HG02852 (cell line): Measurements from ENCODE around the gene DRC7.

Experiments used
- ATAC-seq: cut with Tn5 transposase; IDR thresholded peaks from one replicate; pipeline ENCODE4 v1.9.1; 2021; ENCODE audit warnings: mild to moderate bottlenecking, moderate library complexity; ENCODE audit not compliant: unreplicated experiment

DRC7 gene, protein sequence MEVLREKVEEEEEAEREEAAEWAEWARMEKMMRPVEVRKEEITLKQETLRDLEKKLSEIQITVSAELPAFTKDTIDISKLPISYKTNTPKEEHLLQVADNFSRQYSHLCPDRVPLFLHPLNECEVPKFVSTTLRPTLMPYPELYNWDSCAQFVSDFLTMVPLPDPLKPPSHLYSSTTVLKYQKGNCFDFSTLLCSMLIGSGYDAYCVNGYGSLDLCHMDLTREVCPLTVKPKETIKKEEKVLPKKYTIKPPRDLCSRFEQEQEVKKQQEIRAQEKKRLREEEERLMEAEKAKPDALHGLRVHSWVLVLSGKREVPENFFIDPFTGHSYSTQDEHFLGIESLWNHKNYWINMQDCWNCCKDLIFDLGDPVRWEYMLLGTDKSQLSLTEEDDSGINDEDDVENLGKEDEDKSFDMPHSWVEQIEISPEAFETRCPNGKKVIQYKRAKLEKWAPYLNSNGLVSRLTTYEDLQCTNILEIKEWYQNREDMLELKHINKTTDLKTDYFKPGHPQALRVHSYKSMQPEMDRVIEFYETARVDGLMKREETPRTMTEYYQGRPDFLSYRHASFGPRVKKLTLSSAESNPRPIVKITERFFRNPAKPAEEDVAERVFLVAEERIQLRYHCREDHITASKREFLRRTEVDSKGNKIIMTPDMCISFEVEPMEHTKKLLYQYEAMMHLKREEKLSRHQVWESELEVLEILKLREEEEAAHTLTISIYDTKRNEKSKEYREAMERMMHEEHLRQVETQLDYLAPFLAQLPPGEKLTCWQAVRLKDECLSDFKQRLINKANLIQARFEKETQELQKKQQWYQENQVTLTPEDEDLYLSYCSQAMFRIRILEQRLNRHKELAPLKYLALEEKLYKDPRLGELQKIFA

DNA sequence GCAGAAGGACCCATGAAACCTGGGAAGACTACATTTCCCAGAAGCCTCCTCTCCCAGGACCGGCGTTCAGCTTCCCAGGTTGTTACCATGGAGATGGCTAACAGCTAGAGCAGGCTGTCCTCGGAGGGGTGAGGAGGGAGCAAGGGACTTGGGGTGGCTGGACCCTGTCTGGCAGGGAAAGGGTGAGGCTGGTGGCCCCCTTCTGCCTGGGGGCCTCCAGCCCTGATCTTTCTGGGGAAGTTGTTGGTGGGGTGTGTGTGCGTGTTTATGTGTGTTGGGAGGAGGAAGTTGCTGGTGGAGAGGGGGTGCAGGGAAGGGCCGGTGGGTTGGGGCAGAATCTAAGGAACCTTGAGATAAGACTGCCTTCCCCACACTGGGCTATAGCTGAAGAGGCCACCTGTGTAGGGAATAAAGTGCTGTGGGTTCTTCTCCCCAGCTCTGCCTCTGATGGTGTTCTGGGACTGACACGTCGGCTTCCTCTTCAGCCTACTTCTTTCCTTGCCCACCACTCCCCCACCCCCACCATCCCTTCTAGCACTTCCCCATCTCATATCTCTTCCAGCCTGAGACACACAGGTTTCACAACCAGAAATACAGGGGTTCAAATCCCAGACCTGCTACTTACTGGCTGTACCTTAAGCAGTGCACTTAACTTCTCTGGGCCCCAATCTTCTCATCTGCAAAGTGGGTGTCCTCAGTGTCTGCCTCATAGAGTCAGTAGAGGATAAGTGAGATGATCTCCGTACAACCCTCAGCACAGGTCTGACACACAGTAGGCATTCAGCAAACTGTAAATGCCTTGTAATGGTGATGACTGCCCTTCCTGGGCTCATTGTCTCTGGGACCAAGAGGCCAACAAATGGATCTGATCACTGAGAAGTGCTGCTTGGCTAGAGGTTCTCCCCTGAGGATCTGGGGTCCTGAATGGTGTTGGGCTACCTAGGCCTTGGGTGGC, at the start of gene DRC7:
Gene DRC7, plus strand, starts transcription at position 82 of the 955 bp plus-strand sequence. CDS start 3,144 bp downstream, outside the sequence.
- no peak for ATAC-seq

DNA sequence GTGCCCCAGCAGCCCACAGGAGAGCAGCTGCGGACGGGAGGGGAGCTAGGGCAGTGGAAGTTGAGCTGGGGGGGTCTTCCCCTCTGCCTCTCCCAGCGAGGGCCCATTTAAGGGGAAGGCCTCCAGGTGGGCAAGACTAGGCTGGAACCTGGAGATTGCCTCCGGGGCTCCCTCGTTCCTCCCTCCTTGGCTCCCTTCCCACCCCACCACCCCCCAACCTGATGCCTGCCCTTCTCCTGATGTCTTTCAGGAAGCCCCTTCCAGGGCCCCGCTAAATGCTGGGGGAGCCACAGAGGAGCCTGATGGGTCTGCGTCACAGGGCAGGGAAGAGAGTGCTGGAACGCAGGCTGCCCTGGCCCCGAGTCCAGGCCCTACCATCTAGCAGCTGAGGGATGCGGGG, 49.4 kb upstream of the DRC7 start:
- no peak for ATAC-seq

DNA sequence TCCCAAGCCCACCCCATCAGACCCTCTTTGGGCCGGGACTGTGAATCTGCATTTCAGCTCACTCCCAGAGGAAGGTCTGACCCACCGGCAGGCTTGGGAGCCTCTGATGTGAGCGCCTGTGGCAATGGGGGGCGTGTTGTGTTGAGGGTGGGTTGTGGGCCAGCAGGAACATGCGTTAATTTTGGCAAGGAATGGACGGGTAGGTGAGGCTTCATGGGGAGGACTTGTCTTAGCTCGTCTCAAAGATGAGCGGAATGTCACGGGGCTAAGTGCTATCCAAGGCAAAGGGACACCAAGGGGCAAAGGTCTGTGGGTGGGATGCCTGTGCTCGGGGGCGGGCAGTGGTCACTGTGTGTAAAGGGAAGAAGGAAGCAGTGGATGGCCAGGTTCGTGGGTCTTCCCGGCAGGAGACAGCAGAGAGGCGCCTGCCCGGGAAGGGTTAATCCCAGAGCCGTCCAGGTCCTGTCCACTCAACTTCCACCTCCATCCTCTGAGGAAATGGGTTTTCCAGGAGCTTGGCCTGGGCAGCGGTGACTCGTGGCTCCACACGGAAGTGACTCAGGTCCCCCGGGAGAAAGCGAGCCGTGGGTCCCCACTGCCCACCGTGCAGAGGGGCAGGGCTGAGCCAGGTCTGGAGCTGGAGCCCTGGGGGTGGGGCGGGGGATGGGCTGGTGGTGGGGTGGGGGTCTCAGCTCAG, 48.8 kb upstream of the DRC7 start:
- ATAC-seq = no peak

DNA sequence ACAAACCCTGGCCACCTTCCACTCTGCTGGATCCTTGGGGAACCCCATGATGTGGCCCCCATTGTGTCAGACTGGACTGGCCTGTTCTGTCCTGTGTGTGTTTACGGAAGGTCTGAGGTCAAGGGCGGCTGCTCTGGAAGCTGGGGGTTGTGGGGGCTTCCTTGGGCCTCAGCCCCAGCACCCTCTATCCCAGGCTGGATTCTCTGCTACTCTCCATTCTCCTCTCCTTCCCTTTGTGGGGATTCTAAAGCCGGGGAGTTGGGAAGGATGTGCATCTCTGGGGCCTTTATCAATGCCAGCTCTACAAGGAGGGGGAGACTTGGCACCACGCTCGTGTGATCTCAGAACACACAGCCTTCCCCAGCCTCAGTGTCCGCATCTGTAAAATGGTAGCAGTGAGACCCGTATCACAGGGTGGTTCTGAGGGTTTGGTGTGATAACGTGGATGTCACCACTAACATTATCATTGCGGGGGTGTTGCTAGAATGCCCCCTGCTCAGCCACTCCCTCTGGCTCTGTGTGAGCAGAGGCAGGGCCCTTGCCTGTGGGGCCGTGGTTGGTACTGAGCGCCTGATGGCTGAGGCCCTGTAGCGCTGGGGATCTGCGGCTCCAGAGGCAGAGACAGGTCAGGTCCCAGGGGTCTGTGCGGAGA, 48.1 kb upstream of the DRC7 start:
- no peak for ATAC-seq

DNA sequence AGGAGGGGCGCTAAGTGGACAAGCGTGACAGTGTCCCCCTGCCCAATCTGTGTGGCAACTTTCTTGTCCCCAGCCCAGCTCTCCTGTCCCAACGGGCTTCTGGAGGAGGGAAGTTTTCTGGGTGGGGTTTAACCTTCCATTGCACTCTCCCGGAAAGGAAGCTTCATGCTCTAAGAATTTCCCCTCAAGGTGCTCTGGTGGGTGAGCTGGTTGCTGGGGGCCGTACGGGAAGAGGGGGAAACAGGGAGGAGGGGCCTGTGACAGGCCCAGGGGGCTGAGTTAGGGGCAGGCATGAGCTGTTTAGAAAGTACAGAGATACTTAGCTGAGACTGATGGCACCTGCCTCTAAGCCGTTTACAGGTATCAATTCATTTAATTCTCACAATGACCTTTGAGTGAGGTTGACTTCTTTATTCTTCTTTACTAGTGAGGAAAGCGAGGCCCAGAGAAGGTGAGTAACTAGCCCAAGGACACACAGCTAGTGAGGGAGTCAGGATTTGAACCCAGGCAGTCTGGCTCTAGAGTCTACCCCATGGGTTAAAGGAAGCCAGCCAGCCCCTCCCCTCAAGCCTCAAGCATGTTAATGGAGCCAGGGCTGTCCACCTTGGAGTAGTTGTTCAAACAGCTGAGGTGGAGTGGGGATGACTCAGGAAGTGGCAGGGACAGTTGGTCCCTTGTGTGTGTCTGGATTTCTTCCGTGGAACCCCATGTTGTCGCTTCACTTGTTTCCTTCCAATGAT, 47.3 kb upstream of the DRC7 start:
- no peak for ATAC-seq

DNA sequence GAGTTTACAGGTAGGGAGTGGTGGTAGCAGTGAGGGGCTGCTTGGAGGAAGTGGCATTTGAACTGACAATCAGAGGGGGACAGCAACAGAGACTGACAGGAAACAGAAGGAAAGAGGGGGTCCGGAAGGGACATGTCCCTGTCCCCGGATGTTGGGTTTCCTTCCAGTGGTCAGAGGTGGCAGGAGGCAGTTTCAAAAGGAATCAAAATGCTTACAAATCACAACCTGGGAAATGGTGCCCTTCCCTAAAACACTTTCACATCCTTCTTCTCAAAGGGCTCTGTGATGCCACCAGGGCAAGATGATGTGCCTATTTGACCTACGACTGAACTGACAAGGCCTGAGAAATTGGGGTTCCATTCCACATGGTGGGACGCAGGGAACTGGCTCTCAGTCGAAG, 46.5 kb upstream of the DRC7 start:
- ATAC-seq = no peak

DNA sequence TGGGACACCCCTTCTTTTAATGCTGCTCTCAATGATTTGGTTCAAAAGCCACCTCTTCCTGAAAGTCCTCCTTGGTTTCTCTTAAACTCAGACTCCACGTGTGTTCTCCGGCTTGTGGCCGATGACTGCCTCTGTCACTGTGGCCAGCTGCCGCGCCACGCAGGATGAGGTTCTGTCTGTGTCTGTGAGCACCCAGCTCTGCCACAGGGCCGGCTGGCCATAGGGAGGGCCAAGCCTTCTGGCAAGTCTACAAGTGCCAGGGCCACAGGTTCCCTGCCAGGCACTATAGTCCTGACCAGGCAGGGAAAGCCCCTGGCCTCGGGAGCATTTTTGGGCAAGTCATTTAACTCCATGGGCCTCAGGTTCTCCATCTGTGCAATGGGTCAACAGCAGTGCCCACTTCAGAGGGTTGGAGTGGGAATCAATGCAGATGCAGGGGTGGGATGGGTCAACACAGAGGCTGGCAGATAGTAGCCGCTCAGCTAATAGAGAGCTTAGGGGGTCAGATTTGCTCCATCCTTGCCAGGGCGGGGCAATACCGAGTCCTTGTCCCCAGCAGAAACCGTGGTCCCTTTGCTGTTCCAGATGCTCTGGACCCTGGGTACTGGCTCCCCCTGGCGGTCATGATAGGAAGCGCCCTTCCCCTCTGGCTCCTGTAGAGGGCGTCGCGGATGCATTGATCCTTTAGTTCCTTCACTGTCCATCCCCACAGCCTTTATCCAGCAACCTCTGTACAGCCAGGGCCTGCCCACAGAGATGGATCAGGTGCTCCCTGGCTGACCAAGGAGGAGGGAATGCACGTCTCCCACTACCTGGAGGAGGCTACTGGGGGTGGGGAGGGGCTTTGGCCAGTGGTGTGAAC, 45.8 kb upstream of the DRC7 start:
- ATAC-seq = peak; percentile 66

DNA sequence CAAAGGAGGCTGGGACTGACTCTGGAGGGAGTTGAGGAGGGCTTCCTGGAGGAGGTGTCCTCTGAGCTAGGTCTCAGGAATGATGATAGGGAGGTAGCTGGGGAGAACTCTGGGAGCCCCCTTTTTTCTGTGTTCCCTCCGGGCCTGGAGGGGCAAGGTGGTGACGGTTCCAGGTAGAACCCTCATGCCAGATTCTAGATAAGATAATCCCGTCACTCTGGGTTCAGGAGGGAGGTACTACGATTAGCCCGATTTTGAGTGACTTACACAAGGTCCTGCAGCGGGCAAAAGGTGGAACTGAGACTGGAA, 45.2 kb upstream of the DRC7 start:
- no peak for ATAC-seq

DNA sequence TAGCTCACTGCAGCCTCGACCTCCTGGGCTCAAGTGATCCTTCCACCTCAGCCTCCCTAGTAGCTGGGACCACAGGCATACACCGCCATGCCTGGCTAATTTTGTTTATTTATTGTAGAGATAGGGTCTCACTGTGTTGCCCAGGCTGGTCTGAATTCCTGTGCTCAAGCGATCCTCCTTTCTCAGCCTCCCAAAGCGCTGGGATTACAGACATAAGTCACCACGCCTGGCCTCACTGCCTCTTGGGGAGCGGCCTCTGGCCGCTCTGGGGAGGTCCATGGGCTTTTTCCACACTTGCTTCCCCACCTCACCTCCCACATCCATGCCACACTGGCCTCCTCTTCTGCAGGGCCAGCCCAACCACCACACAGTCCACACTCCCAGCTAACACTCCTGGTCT, 44.8 kb upstream of the DRC7 start:
- ATAC-seq = no peak

DNA sequence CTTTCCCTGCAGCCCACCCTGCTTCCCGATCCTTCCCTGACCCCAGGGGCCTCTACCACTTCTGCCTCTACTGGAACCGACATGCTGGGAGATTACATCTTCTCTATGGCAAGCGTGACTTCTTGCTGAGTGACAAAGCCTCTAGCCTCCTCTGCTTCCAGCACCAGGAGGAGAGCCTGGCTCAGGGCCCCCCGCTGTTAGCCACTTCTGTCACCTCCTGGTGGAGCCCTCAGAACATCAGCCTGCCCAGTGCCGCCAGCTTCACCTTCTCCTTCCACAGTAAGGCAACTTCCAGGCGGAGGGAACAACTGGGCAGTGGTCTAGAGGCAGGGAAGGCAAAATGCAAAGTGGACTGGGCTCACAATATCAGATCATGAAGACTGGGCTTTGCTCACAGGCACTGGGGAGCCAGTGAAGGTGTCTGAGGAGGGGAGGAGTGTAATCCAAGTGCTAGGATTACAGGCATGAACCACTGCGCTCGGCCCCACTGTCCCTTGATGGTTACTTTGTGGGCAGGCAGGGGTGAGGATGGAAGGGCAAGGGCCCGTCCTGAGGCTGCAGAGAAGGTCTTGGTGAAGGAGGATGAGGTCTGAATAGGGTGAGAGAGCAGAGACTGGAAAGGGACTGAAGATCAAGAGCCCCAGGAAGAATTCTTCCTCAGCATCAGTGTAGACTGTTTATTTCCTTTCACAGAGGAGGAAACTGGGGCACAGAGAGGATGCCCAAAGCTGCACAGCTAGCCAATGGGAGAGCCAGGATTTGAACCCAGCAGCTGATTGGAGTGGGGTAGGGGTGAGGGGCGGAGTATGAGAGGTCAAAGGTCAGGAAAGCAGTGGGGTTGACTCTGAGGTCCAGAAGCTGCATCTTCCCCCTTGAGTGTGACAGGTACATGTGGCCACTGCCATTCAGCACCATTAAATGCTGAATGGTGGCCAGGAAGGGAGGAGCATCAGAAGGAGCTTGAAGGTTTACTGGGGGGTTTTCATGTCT, 43.0 kb upstream of the DRC7 start:
- ATAC-seq = no peak

DNA sequence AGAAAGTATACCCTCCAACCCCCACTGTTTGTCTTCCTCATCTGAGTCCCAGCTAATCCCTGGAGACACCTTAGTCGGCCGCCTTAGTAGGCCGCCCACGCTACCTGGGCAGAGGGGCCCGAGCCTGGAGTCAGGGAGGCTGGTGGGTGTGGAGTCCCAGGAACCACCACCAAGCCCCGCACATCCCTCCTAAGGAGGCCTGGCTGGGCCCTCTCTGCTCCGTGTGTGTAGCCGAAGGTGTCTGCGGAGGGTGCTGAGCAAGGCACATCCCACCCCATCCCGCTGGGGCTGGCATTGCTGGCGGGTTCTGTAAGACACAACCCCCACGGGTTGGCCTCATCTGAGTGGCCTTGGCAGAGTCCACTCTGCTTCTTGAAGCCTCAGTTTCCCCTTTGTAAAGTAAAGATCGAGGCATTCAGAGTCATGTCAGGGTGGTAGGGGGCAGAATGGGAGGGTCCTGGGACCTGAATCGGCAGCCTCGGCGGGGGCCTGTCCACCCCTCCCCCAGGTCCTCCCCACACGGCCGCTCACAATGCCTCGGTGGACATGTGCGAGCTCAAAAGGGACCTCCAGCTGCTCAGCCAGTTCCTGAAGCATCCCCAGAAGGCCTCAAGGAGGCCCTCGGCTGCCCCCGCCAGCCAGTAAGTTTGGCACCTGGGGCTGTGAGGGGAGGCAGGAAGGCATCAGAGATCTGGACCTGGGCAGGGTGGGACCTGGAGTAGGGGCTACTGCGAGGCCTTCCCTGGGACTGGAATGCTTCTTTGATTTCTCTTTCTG, 41.7 kb upstream of the DRC7 start:
- ATAC-seq = no peak

DNA sequence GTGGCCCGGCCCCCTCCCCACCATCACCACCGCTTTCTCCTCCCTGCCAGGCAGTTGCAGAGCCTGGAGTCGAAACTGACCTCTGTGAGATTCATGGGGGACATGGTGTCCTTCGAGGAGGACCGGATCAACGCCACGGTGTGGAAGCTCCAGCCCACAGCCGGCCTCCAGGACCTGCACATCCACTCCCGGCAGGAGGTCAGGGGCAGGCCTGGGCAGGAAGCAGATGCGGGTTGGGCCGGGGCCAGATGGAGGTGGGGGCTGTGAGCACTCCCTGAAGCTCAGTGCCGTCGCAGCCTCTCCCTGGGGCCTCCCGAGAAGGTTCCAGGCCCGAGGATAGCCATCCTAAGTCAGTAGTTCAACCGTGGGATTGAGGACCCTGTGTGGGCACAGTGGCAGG, 40.7 kb upstream of the DRC7 start:
- no peak for ATAC-seq

DNA sequence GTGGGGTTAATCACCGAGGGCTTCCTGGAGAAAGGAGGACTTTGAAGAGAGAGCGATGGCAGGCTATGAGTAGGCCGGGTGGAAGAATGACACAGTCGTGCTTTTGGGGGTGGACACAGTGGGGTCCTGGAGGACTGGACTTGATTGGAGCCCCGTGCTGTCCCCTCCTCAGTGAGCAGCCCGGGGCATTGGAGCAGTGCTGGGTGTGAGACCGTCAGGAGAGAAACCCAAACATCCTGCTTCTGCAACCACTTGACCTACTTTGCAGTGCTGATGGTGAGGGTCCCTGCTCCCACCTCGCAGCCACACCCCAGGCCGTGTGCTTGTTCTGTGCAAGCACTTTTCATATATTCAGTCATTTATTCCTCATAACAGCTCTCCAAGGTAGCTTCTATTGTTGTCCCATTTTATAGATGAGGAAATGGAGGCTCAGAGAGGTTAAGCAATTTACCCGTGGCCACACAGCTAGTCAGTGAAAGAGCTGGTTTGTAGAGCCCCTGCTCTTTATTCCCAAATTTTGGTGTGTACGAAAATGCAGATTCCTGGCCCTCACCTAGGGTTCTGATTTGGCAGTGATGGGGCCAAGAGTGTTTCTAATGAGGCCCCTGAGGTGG, 38.2 kb upstream of the DRC7 start:
- ATAC-seq = no peak

DNA sequence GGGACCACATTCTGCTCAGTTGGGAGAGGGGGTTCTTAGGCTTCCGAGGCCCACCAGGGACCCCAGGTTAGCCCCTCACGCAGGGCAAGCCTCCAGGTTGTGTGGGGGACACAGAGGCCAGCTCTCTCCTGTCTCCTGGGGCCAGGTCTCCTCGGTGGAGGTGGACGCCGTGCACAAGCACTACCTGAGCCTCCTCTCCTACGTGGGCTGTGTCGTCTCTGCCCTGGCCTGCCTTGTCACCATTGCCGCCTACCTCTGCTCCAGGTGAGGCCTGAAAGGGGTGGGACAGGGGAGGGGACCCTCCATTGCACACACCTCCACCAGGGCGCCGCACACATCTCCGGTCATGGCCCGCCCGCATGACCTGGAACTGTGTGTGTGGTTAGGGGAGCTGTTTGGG, 37.4 kb upstream of the DRC7 start:
- no peak for ATAC-seq

DNA sequence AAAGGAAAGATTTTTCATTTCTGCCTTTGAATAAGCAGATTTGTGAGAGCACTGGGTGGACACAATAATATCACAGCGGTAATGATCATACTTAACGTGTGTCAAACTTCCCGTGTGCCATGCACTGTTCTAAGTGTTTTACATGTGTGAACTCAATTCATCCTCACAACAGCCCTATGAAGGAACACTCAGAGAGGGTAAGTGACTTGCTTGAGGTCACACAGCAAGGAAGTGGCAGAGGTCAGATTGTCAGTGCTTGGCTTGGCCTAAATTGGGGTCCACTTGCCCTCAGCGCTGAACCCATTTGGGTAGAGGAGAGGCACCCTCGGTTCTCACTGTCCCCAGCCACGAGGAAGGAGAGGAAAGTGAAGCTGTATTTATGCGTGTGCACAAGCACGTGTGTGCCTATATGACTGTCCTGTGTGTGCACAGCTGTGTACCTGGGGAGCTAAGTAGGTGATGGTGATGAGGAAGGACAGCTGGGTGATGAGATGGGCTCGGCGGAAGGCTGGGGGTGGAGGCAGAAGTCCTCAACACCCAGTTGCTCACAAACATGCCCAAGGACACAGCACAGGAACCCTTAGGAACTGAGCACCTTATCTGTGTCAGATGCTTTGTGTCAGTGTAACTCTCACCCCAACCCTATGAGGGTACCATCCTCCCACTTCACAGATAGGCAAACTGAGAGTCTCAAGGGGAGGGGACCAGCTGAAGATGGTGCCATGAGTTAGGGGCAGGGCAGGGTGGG, 36.3 kb upstream of the DRC7 start:
- ATAC-seq = no peak
